ENCODE measurements around the gene SLC22A7.

SLC22A7 gene, protein sequence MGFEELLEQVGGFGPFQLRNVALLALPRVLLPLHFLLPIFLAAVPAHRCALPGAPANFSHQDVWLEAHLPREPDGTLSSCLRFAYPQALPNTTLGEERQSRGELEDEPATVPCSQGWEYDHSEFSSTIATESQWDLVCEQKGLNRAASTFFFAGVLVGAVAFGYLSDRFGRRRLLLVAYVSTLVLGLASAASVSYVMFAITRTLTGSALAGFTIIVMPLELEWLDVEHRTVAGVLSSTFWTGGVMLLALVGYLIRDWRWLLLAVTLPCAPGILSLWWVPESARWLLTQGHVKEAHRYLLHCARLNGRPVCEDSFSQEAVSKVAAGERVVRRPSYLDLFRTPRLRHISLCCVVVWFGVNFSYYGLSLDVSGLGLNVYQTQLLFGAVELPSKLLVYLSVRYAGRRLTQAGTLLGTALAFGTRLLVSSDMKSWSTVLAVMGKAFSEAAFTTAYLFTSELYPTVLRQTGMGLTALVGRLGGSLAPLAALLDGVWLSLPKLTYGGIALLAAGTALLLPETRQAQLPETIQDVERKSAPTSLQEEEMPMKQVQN

DNA sequence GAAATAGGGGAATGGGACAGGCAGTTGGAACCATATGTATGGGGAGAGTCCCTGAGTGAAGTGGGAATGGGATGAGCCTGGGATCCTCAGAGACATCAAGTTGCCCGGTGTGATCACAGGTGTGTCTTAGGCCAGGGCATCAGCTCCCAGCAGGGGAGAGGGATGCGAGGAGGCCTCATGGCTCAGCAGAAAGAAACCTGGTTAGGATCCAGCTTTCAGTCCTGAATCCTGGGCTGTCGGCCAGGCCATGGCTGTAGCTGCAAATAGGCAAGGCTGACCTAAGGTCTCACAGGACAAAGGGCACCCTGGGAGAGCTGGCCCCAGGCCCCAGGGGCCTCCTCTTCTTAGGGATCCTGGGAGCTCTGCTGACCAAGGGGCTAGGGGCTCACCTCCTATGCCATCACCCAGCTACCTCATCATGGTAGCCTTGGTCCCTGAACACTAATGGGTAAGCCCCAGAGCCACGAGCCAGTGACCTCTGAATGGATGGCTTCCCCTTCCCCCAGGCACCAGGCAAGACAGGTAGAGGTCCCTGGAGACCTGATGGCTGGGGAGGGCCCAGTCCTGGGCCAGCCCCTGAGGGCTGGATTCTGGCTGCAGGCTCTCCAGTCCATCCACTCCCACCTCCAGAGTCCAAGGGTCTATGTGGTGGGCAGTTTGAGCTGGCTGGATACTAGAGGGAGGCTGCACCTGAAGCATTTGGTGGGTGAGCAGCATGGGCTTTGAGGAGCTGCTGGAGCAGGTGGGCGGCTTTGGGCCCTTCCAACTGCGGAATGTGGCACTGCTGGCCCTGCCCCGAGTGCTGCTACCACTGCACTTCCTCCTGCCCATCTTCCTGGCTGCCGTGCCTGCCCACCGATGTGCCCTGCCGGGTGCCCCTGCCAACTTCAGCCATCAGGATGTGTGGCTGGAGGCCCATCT is at the start of gene SLC22A7:
Gene SLC22A7, plus strand, starts transcription at position 617 of the 921 bp plus-strand sequence. Its CDS starts 99 bp downstream, at position 716.
- no peak within 1 kb of the TSS for H3K4me3 ChIP-seq (ENCODE audit: low read depth in 1 of 5, low read length in 5 of 5)
- no peaks in the 10 kb centered on the region for H3K4me1 ChIP-seq (ENCODE audit: control insufficient read depth in 5 of 5, insufficient read depth in 5 of 5, low read length in 5 of 5)
- no peaks in the 10 kb centered on the region for H3K36me3 ChIP-seq (ENCODE audit: control insufficient read depth in 5 of 5, insufficient read depth in 5 of 5, low read length in 5 of 5)
- no peak within 1 kb of the TSS for H3K9ac ChIP-seq (ENCODE audit: low read length in 5 of 5)
- no peak within 1 kb of the TSS for H3K27ac ChIP-seq (ENCODE audit: low read depth, low read length)
- H3K9me3 ChIP-seq (ENCODE audit: control insufficient read depth in 5 of 5, low read length in 5 of 5) = no peaks in the 10 kb centered on the region
- peaks cover 12 to 38% (median 30%) of the 10 kb centered on the region in 5 donors for H3K27me3 ChIP-seq (ENCODE audit: control insufficient read depth in 5 of 5, insufficient read depth in 4 of 5, low read length in 5 of 5)

DNA sequence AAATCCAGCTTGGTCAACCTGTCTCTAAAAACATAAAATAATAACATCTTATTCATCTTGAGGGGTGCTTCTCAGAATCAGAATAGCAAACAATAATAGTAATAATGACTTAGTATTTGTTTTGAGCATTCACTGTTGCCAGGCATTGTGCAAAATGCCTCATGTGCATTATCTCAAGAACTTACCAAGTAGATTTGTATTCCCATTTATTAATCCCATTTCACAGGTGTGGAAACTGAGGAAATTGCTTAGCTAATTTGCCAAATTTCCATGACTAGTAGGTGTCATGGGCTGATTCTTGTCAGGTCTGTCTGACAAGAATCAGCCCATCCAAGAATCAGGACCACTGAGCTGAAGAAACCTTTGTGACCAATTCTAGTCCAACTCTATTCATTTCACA is 49.3 kb upstream of the SLC22A7 start:
- peaks cover 20 to 48% (median 39%) of the 10 kb centered on the region in 5 donors for H3K27me3 ChIP-seq (ENCODE audit: control insufficient read depth in 5 of 5, insufficient read depth in 4 of 5, low read length in 5 of 5)
- H3K9ac ChIP-seq (ENCODE audit: low read length in 5 of 5) = no peak overlapping the region
- peaks cover 0 to 22% (median 17%) of the 10 kb centered on the region in 5 donors for H3K4me1 ChIP-seq (ENCODE audit: control insufficient read depth in 5 of 5, insufficient read depth in 5 of 5, low read length in 5 of 5)
- no peak overlapping the region for H3K27ac ChIP-seq (ENCODE audit: low read depth, low read length)
- no peaks in the 10 kb centered on the region for H3K36me3 ChIP-seq (ENCODE audit: control insufficient read depth in 5 of 5, insufficient read depth in 5 of 5, low read length in 5 of 5)
- H3K9me3 ChIP-seq (ENCODE audit: control insufficient read depth in 5 of 5, low read length in 5 of 5) = no peaks in the 10 kb centered on the region
- H3K4me3 ChIP-seq (ENCODE audit: low read depth in 1 of 5, low read length in 5 of 5) = no peak overlapping the region

DNA sequence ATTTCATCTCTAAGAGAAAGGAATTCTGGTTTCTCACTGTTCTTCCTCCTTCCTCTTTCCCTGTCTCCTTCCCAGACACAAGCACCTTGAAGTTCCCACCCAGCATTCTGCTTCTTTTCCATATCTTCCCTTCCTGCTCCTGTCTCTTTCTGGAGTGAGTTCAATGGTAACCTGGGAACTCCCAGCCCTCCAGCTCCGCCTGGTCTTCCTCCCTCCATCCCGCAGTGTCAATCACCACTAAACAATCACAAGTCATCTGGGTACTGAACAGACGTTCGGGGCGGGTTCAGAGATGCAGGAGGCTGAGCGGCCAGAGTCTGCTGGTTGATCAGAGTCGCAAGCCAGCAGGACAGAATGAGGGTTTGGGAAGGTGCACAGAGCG is 47.1 kb upstream of the SLC22A7 start:
- H3K27ac ChIP-seq (ENCODE audit: low read depth, low read length) = no peak overlapping the region
- peaks cover 15 to 36% (median 34%) of the 10 kb centered on the region in 5 donors for H3K27me3 ChIP-seq (ENCODE audit: control insufficient read depth in 5 of 5, insufficient read depth in 4 of 5, low read length in 5 of 5)
- H3K4me1 ChIP-seq (ENCODE audit: control insufficient read depth in 5 of 5, insufficient read depth in 5 of 5, low read length in 5 of 5) = peaks cover 0 to 22% (median 17%) of the 10 kb centered on the region in 5 donors
- H3K9ac ChIP-seq (ENCODE audit: low read length in 5 of 5) = no peak overlapping the region
- no peaks in the 10 kb centered on the region for H3K9me3 ChIP-seq (ENCODE audit: control insufficient read depth in 5 of 5, low read length in 5 of 5)
- H3K4me3 ChIP-seq (ENCODE audit: low read depth in 1 of 5, low read length in 5 of 5) = no peak overlapping the region
- H3K36me3 ChIP-seq (ENCODE audit: control insufficient read depth in 5 of 5, insufficient read depth in 5 of 5, low read length in 5 of 5) = no peaks in the 10 kb centered on the region

DNA sequence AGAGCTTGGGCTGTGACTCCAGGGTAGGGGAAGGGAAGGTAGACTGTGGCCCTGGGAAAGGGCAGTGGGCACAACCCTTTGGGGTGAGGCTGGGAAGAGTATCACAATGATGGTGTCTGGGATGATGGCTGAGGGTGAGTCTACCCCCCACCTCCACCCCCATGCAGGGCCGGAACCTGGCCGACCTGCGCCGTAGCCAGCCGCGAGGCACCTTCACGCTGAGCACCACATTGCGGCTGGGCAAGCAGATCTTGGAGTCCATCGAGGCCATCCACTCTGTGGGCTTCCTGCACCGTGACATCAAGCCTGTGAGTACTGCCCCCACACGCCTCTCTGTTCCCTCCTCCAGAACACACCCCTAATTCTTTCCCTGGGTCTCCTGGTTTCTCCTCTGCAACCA is 44.7 kb upstream of the SLC22A7 start:
- Histone ChIP-seq H3K36me3 (ENCODE audit: control insufficient read depth in 5 of 5, insufficient read depth in 5 of 5, low read length in 5 of 5) (no peaks in the 10 kb centered on the region), H3K4me3 (ENCODE audit: low read depth in 1 of 5, low read length in 5 of 5) (no peak overlapping the region), H3K9me3 (ENCODE audit: control insufficient read depth in 5 of 5, low read length in 5 of 5) (no peaks in the 10 kb centered on the region), H3K9ac (ENCODE audit: low read length in 5 of 5) (no peak overlapping the region), H3K4me1 (ENCODE audit: control insufficient read depth in 5 of 5, insufficient read depth in 5 of 5, low read length in 5 of 5) (peaks cover 0 to 4% (median 0%) of the 10 kb centered on the region in 5 donors), H3K27ac (ENCODE audit: low read depth, low read length) (no peak overlapping the region), H3K27me3 (ENCODE audit: control insufficient read depth in 5 of 5, insufficient read depth in 4 of 5, low read length in 5 of 5) (peaks cover 15 to 49% (median 40%) of the 10 kb centered on the region in 5 donors)

DNA sequence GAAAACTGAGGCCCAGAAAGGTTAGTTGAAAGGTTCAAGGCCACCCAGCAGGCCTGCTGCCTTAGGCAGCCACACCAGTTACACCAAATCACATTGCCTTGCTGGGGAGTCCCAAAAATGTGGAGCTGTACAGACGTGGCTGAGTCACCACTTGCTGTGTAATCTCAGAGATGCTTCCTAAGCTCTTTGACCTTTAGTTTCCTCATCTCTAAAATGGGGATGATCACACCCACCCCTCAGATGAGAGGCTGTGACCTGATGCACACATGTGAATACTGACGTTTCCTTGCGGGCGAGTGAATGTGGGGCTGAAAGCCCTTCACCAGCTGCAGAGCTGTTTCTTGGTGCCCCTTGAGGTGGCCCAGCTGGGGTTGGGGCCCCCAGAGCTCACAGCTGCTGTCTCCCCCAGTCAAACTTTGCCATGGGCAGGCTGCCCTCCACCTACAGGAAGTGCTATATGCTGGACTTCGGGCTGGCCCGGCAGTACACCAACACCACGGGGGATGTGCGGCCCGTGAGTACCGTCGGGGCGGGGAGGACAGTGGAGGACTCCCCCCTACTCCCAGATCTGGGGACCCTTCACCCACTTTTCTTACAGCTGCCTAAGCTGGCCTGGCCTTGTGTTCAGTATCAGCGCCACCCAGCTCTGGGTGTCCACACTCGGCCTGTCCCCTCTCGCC is 43.8 kb upstream of the SLC22A7 start:
- H3K27me3 ChIP-seq (ENCODE audit: control insufficient read depth in 5 of 5, insufficient read depth in 4 of 5, low read length in 5 of 5) = peaks cover 15 to 49% (median 40%) of the 10 kb centered on the region in 5 donors
- peaks cover 0 to 4% (median 0%) of the 10 kb centered on the region in 5 donors for H3K4me1 ChIP-seq (ENCODE audit: control insufficient read depth in 5 of 5, insufficient read depth in 5 of 5, low read length in 5 of 5)
- no peaks in the 10 kb centered on the region for H3K36me3 ChIP-seq (ENCODE audit: control insufficient read depth in 5 of 5, insufficient read depth in 5 of 5, low read length in 5 of 5)
- no peak overlapping the region for H3K4me3 ChIP-seq (ENCODE audit: low read depth in 1 of 5, low read length in 5 of 5)
- no peak overlapping the region for H3K27ac ChIP-seq (ENCODE audit: low read depth, low read length)
- no peak overlapping the region for H3K9ac ChIP-seq (ENCODE audit: low read length in 5 of 5)
- H3K9me3 ChIP-seq (ENCODE audit: control insufficient read depth in 5 of 5, low read length in 5 of 5) = no peaks in the 10 kb centered on the region

DNA sequence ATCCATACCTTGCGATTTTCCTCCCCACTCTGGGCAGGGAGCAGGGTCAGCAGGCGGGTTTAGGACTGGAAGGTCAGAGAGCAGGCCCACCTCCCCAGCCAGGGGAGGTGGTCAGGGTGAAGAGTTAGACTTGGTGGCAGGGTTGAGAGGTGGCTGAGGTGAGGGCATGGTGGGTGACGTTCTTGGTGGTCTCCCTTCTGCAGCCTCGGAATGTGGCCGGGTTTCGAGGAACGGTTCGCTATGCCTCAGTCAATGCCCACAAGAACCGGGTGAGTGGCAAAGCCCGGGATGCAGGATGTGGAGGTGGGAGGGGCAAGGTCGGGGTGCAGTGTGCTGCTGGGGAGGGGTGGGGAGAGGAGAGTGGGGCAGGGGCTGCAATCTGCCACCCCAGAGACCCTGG is 43.2 kb upstream of the SLC22A7 start:
- no peak overlapping the region for H3K9ac ChIP-seq (ENCODE audit: low read length in 5 of 5)
- H3K27ac ChIP-seq (ENCODE audit: low read depth, low read length) = no peak overlapping the region
- H3K27me3 ChIP-seq (ENCODE audit: control insufficient read depth in 5 of 5, insufficient read depth in 4 of 5, low read length in 5 of 5) = peaks cover 15 to 49% (median 40%) of the 10 kb centered on the region in 5 donors
- no peaks in the 10 kb centered on the region for H3K9me3 ChIP-seq (ENCODE audit: control insufficient read depth in 5 of 5, low read length in 5 of 5)
- no peaks in the 10 kb centered on the region for H3K36me3 ChIP-seq (ENCODE audit: control insufficient read depth in 5 of 5, insufficient read depth in 5 of 5, low read length in 5 of 5)
- H3K4me1 ChIP-seq (ENCODE audit: control insufficient read depth in 5 of 5, insufficient read depth in 5 of 5, low read length in 5 of 5) = peaks cover 0 to 4% (median 0%) of the 10 kb centered on the region in 5 donors
- no peak overlapping the region for H3K4me3 ChIP-seq (ENCODE audit: low read depth in 1 of 5, low read length in 5 of 5)

DNA sequence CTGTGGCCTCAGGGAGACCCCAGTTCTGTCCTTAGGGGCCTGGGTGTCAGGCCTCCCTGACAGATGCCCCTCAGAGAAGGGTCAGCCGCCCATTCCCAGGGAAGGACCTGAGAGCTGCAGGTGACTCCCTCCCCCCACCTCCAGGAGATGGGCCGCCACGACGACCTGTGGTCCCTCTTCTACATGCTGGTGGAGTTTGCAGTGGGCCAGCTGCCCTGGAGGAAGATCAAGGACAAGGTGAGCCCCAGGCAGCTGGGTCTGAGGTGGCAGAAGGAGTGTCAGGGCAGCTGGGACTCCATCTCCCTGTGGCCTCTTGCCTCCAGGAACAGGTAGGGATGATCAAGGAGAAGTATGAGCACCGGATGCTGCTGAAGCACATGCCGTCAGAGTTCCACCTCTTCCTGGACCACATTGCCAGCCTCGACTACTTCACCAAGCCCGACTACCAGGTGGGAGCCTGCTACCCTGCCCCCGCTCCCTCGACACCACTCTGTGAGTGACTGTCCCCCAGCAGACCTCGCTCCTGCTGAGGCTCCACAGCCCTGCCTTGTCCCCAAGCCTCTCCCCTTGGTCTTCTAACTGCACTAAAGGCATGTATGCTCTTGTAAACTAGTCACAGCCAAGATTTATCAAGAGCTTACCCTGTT is 42.5 kb upstream of the SLC22A7 start:
- Histone ChIP-seq H3K27ac (ENCODE audit: low read depth, low read length) (no peak overlapping the region), H3K36me3 (ENCODE audit: control insufficient read depth in 5 of 5, insufficient read depth in 5 of 5, low read length in 5 of 5) (no peaks in the 10 kb centered on the region), H3K4me3 (ENCODE audit: low read depth in 1 of 5, low read length in 5 of 5) (no peak overlapping the region), H3K4me1 (ENCODE audit: control insufficient read depth in 5 of 5, insufficient read depth in 5 of 5, low read length in 5 of 5) (peaks cover 0 to 4% (median 0%) of the 10 kb centered on the region in 5 donors), H3K27me3 (ENCODE audit: control insufficient read depth in 5 of 5, insufficient read depth in 4 of 5, low read length in 5 of 5) (peaks cover 15 to 49% (median 39%) of the 10 kb centered on the region in 5 donors), H3K9ac (ENCODE audit: low read length in 5 of 5) (no peak overlapping the region), H3K9me3 (ENCODE audit: control insufficient read depth in 5 of 5, low read length in 5 of 5) (no peaks in the 10 kb centered on the region)

DNA sequence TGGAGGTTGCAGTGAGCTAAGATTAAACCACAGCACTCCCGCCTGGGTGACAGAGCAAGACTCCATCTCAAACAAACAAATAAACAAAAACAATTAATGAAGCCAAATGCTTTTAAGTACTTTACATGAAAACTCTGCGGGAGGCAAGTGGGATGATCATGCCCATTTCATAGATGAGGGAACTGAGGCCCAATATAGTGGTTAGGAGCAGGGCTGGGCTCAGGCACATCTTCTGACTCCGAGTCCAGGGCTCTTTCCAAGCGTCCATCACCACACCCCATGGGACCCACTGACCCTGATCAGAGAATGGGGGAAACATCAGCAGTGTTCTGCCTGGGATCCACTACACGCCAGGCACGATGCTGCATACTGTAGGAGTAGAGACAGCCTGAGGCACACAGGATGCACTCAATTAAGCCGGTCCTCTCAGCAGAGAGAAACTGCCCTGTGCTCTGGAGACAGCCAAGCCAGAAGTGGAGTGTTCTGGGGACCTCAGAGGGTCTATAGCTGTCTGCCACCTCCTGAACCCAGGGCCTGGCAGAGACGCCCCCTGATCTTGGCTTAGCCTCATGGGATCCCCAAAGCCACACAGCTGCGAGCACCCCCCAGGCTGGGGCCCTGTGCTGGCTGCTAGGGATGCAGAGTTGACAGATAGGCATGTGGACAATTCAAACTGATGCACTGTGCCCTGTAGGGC is 41.2 kb upstream of the SLC22A7 start:
- H3K27me3 ChIP-seq (ENCODE audit: control insufficient read depth in 5 of 5, insufficient read depth in 4 of 5, low read length in 5 of 5) = peaks cover 5 to 37% (median 30%) of the 10 kb centered on the region in 5 donors
- H3K9ac ChIP-seq (ENCODE audit: low read length in 5 of 5) = no peak overlapping the region
- no peak overlapping the region for H3K27ac ChIP-seq (ENCODE audit: low read depth, low read length)
- no peak overlapping the region for H3K4me3 ChIP-seq (ENCODE audit: low read depth in 1 of 5, low read length in 5 of 5)
- H3K36me3 ChIP-seq (ENCODE audit: control insufficient read depth in 5 of 5, insufficient read depth in 5 of 5, low read length in 5 of 5) = no peaks in the 10 kb centered on the region
- H3K9me3 ChIP-seq (ENCODE audit: control insufficient read depth in 5 of 5, low read length in 5 of 5) = no peaks in the 10 kb centered on the region
- H3K4me1 ChIP-seq (ENCODE audit: control insufficient read depth in 5 of 5, insufficient read depth in 5 of 5, low read length in 5 of 5) = peaks cover 0 to under 1% (median 0%) of the 10 kb centered on the region in 5 donors

Data from subcutaneous abdominal adipose tissue (tissue), 5 donors.